A673 (cell line): ENCODE measurements around the gene SMIM28.
"Not testable (repeated sequence)": the region's sequence is repeated elsewhere in the genome, so short reads cannot be mapped to it uniquely, and the experiment has no call there.

Experiments used
- EZH2 ChIP-seq: fragments of 200-600 bp; sonication (generic); IDR thresholded peaks from 2 replicates; pipeline ENCODE4 v1.6.1; 2017; ENCODE audit warnings: borderline replicate concordance, low read depth, mild to moderate bottlenecking, mixed read lengths, antibody characterized with exemption, low read length; ENCODE audit not compliant: poor library complexity, severe bottlenecking
- TF ChIP-seq, protein P1 (sequence below): fragments of 300-800, 200-600 bp; sonication (generic); conservative IDR thresholded peaks from 2 replicates; pipeline ENCODE4 v1.5.1; 2017; ENCODE audit warnings: low read depth, mild to moderate bottlenecking, antibody characterized with exemption, low read length, moderate library complexity, mixed read lengths

DNA sequence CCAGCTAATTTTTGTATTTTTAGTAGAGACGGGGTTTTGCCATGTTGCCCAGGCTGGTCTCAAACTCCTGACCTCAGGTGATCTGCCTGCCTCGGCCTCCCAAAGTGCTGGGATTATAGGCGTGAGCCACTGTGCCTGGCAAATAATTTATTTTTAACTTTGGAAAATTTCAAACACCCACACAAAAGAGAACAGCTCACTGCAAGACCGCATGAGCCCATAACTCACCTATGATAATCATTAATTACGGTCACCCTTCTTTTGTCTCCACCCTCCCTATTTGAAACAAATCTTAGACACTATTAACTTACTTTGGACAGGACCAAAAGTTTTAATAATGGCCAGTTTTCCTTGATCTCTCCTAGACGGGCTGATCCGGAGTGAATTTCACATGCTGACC is 47.6 kb downstream of the SMIM28 start:
- TF ChIP-seq, protein P1, sequence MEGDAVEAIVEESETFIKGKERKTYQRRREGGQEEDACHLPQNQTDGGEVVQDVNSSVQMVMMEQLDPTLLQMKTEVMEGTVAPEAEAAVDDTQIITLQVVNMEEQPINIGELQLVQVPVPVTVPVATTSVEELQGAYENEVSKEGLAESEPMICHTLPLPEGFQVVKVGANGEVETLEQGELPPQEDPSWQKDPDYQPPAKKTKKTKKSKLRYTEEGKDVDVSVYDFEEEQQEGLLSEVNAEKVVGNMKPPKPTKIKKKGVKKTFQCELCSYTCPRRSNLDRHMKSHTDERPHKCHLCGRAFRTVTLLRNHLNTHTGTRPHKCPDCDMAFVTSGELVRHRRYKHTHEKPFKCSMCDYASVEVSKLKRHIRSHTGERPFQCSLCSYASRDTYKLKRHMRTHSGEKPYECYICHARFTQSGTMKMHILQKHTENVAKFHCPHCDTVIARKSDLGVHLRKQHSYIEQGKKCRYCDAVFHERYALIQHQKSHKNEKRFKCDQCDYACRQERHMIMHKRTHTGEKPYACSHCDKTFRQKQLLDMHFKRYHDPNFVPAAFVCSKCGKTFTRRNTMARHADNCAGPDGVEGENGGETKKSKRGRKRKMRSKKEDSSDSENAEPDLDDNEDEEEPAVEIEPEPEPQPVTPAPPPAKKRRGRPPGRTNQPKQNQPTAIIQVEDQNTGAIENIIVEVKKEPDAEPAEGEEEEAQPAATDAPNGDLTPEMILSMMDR, result not testable (repeated sequence)
- TF ChIP-seq EZH2, result not testable (repeated sequence)
